Measurements from ENCODE around the gene ARAP3.

ARAP3 gene

GRCh38 chr5:141655020-141655419 lies 27.0 kb downstream of the ARAP3 start:
- TF ChIP-seq, protein P1, sequence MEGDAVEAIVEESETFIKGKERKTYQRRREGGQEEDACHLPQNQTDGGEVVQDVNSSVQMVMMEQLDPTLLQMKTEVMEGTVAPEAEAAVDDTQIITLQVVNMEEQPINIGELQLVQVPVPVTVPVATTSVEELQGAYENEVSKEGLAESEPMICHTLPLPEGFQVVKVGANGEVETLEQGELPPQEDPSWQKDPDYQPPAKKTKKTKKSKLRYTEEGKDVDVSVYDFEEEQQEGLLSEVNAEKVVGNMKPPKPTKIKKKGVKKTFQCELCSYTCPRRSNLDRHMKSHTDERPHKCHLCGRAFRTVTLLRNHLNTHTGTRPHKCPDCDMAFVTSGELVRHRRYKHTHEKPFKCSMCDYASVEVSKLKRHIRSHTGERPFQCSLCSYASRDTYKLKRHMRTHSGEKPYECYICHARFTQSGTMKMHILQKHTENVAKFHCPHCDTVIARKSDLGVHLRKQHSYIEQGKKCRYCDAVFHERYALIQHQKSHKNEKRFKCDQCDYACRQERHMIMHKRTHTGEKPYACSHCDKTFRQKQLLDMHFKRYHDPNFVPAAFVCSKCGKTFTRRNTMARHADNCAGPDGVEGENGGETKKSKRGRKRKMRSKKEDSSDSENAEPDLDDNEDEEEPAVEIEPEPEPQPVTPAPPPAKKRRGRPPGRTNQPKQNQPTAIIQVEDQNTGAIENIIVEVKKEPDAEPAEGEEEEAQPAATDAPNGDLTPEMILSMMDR (IDR thresholded peaks at IDR 0.05), result no peak

- TF ChIP-seq, protein P1 (IDR thresholded peaks at IDR 0.05), result no peak
Measured at GRCh38 chr5:141654298-141654697, 27.7 kb downstream of the ARAP3 start.

- TF ChIP-seq, protein P1 (IDR thresholded peaks at IDR 0.05), result no peak
Measured at GRCh38 chr5:141651728-141652105, 30.3 kb downstream of the ARAP3 start.

DNA sequence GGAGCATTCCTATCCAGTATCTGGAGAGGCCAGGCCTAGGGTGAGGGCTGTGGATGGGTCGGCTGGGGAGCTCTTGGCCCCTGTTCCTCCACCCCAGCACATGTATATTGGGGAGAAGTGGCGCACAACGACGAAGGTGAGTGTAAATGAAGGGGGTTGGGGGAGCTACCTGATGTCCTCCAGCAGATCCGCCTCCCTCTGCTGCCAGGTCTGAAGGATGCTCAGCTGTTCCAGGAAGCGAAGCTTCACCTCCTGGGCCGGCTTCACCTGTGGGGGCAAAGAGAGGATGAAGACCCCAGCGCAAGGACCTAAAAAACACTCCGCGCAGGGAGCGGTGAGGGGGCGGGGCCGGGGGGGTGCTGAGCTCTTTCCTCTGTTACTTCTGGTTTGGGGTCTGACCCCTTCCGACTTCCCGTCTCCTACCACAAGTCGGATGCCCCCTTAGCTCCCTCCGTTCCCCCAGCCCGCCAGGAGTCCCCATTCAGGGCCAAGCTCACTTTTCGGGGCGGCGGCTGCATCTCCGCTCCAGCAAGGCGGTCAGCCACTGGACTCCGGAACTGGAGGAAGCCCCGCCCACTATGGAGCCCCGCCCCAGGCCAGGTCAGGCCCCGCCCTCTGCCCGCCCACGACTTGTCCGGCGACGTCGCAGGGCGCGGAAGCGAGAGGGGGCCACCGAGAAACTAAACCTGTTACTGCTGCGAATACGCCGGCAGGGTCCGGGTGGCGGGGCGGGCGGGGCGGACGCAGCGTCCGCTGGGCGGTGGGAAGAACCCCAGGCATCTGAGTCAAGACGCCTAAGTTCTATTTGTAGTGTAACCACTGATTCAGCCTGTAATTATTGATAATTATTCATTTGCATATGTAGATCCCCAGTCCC lies 30.9 kb downstream of the ARAP3 start, which contains the start of gene FCHSD1:
Gene FCHSD1 (minus strand): TSS at position 568 of the 877 bp plus-strand sequence. CDS start 50 bp downstream, at position 518.
- TF ChIP-seq, protein P1 (IDR thresholded peaks at IDR 0.05), result no peak

- TF ChIP-seq, protein P1 (IDR thresholded peaks at IDR 0.05), result no peak
Measured at GRCh38 chr5:141649972-141650371, 32.1 kb downstream of the ARAP3 start.

DNA sequence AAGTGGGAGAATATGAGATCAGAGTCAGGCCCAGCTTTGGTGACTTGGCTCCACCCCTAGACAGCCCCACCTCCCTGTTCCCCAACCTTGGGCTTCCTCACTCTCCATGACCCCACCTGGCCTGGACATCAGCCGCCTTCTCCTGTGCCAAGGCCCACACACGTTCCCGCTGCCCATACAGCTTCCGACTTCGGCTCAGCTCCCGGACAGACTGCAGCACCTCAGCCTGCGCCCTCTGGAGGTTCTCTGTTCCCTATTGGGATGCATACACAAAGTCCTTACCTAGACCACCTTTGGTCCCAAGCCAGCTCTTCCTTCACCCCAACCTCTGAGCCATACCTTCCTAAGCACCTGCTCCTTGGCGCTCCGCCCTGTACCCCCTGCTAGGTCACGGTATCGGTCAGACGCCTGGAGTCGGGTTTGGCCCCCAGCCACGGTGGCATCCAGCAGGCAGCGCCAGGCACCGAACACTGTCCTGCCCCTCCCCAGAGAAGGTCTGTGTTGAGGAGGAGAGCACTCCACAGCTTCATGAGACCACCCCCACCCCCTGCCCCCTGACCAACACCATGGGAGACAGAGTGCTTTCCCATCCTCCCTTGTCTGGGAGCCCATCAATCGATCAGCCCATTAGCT lies 32.9 kb downstream of the ARAP3 start:
- TF ChIP-seq, protein P1 (IDR thresholded peaks at IDR 0.05), result no peak

DNA sequence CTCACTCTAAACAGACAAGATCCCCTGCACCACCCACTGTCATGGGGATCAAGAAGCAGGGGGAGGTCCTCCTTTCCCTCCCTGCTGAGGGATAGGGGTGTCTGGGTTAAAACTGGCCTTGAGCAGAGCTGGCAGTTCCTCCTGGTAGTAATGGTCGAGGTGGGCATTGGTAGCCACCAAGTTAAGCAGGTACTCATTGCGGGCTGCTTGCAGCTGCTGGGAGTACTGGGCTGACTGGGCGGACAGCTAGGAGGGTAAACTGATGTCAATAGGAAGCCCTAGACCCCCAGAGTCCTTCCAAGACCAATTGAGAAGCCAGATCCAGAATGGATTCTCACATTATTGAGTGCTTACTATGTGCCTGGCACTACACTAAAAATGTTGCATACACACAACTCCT lies 34.2 kb downstream of the ARAP3 start:
- TF ChIP-seq, protein P1 (IDR thresholded peaks at IDR 0.05), result no peak
